GM12874 (cell line): ENCODE results near the gene ALK.

ENCODE experiments used
- TF ChIP-seq, protein P1 (sequence below): IDR thresholded peaks from 2 replicates; pipeline ENCODE4 v1.5.1; 2011; ENCODE audit warnings: low read depth, mild to moderate bottlenecking, control low read depth, low read length, moderate library complexity; ENCODE audit not compliant: insufficient read depth

ALK gene

GRCh38 chr2:29789911-29790485 lies 131.4 kb downstream of the ALK start:
- TF ChIP-seq, protein P1, sequence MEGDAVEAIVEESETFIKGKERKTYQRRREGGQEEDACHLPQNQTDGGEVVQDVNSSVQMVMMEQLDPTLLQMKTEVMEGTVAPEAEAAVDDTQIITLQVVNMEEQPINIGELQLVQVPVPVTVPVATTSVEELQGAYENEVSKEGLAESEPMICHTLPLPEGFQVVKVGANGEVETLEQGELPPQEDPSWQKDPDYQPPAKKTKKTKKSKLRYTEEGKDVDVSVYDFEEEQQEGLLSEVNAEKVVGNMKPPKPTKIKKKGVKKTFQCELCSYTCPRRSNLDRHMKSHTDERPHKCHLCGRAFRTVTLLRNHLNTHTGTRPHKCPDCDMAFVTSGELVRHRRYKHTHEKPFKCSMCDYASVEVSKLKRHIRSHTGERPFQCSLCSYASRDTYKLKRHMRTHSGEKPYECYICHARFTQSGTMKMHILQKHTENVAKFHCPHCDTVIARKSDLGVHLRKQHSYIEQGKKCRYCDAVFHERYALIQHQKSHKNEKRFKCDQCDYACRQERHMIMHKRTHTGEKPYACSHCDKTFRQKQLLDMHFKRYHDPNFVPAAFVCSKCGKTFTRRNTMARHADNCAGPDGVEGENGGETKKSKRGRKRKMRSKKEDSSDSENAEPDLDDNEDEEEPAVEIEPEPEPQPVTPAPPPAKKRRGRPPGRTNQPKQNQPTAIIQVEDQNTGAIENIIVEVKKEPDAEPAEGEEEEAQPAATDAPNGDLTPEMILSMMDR = no peak

- TF ChIP-seq, protein P1 = no peak
Observed at GRCh38 chr2:29787473-29788465, 133.6 kb downstream of the ALK start.

DNA sequence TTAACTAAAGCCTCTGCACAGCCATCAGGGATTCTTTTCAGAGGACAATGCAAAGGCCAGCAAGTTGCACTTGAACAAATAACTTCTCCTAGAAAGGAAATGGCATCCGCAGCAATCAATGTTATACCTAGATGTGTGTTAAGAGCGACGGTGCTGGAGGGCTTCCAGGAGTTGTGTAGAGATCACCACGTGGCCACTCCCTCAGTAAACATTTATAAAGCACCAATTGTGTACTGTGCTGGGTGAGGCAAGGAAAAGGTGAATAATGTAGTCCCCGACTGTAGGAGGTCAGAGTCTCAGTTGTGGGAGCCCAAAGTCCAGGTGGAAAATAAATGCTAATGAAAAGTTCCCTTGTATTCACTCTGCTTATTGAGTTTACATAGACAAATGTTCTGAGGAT lies 135.0 kb downstream of the ALK start:
- TF ChIP-seq, protein P1 = no peak

- TF ChIP-seq, protein P1 = no peak
Observed at GRCh38 chr2:29783666-29784065, 137.7 kb downstream of the ALK start.

DNA sequence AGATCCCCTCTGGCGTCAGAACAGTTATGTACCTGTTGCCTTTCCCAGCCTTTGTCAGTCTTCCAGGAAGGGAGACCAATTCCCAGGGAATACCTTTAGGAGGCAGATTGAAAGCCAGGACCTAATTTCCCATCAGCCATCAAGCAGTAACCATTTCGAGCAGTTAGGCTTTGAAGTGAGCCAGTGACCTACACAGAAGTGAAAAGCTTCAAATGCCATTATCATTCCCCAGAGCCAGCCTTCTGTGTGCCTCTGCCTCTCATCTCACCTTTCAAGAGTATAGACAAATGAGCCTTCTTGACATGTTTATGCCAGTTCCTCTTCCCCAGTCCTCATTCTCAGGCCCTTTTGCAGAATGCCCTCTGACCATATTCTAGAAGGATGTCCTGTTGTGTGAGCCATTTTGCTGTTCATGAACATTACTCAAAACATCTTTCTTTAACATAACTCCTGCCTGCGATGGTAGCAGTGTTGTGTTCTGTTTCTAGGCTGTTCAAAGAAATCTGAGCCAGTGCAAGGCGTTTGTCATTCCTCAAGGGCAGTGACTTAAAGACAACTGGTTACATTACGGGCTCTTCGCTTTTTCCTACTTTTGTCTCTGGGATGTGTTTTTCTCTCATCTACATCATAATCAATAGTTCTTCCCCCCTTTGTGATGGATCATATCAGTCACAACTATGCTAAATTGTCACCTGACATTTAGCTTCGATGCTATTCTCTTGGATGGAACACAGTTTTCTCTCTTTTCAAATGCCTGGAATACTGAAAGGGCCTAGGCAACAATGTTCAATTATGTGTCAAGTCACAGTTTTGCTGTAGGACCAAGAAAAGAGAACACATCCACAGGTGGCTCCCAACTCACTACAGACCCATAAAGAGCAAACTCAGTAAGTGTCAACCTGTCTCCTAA lies 138.6 kb downstream of the ALK start:
- TF ChIP-seq, protein P1 = no peak

GRCh38 chr2:29782087-29782486 lies 139.3 kb downstream of the ALK start:
- TF ChIP-seq, protein P1 = no peak

- TF ChIP-seq, protein P1 = no peak
Observed at GRCh38 chr2:29780906-29781305, 140.5 kb downstream of the ALK start.
